Activated T-helper 2 cell treated with anti-CD3 and anti-CD28 coated beads, Interferon-gamma antibody, Interleukin-2, Interleukin-4, amounts not matched to agents 10 μg/mL and 5 μg/mL and 100 μg/mL, durations not matched to agents 14 hours and 24 hours and 36 hours (primary cell): ENCODE results near the gene C19orf25. TPM values are rescaled to one million over a fixed set of nuclear protein-coding genes. Genes with fewer than 3 reads are reported as not detected.

Experiments used
- DNase-seq: peaks from one replicate; pipeline ENCODE4 v3.0.0; 2021; ENCODE audit warnings: low spot score
- H3K27ac Mint-ChIP-seq: one replicate; pipeline ENCODE4 v1.8.0; 2021; ENCODE audit warnings: mixed read lengths
- H3K27me3 Mint-ChIP-seq: one replicate; pipeline ENCODE4 v1.8.0; 2021; ENCODE audit warnings: low read depth, mixed read lengths
- H3K36me3 Mint-ChIP-seq: one replicate; pipeline ENCODE4 v1.8.0; 2021; ENCODE audit warnings: low read depth, mixed read lengths
- H3K4me1 Mint-ChIP-seq: one replicate; pipeline ENCODE4 v1.8.0; 2021; ENCODE audit warnings: low read depth, mixed read lengths
- H3K4me3 Mint-ChIP-seq: one replicate; pipeline ENCODE4 v1.8.0; 2021; ENCODE audit warnings: low read depth, mild to moderate bottlenecking, moderate library complexity, mixed read lengths
- H3K9me3 Mint-ChIP-seq: one replicate; pipeline ENCODE4 v1.8.0; 2021; ENCODE audit warnings: mixed read lengths
- intact Hi-C: fragments of 100-400 bp; cut with micrococcal nuclease; formaldehyde crosslinking; loops from one replicate; pipeline ENCODE4 v1.15.1; 2023
- total RNA-seq: library from RNA; stranded (reverse); gene quantifications from 2 replicates; pipeline ENCODE4 v1.2.3, GENCODE V29; 2022

C19orf25 gene
- total RNA-seq, 1 donor from 2014 or later: 33.0 TPM

DNA sequence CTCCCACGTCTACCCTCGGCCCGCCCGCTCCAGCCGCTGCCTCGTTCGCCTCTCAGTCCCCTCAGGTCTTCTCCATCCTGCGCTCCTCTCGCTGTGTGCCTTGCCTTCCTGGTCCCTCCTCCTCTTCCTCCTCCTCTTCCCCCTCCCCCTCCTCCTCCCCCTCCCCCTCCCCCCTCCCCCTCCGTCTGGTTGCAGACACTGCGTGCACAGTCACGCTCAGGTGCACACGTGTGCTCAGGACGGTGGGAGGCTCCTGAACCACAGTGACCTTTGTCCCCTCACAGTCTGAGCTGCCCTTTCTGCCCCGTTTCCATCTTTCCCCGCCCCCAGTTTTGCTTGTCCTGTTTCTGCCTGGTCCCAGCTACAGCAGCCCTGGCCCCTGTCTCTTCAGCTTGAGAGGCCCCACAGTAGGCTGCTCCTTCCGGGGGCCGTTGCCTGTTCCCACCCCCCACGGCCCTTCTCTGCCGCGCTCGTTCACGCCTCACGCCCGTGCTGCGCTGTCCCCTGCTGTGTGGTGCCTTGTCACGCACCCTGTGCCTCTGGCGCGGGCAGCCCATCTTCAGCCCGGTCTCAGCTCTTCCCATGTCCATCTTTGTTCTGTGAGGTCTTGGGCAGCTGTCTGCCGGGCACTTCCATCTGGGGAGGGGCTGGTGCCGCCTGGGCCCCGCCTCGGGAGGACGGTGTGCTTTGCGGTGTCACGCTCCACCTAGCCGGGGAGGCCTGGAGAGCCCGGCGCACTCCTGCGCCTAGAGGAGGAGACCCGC, 54.6 kb downstream of the C19orf25 start:
- DNase-seq: no peak
- H3K27ac Mint-ChIP-seq: no peak overlapping the region
- no peaks in the 10 kb centered on the region for H3K27me3 Mint-ChIP-seq
- intact Hi-C loops: no loop called here
- H3K4me1 Mint-ChIP-seq: no peaks in the 10 kb centered on the region
- no peak overlapping the region for H3K4me3 Mint-ChIP-seq
- peaks cover 56% of the 10 kb centered on the region for H3K36me3 Mint-ChIP-seq
- no peaks in the 10 kb centered on the region for H3K9me3 Mint-ChIP-seq

DNA sequence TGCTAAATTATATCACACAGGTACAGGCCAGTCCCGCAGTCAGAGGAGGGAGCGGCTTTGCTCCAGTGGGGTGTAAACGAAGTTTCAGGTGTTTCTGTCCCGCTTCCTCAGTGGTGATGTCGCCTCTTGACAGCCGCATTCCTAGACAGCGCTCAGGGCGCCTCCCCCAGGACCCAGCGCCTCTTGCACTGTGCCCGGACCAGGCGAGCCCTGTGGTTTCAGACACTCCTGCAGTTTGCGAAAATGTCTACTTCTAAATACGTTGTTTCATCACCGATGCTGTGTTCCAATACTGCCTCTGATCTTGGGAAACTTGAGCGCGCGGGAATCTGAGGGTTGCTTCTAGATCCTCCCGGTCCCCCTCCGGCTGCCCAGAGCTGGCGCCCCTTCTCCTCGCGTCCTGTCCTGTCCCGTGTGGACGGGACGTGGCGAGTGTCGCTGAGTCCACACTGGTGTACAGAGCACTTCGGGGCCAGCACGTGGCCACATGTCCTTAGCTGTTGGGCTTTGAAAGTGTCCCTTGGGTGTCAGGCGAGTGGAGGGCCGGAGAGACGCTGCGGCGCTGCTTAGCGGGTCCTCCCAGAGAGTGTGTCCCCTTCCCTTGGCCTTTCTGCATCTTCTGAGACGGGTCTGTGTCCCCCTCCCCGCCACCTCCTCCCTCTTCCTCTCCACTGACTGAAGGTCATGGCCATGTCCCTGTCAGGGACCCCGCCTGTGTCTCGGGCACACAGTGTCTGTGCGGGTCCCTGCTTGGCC, 55.4 kb downstream of the C19orf25 start:
- Mint-ChIP-seq H3K27ac (no peak overlapping the region), H3K27me3 (no peaks in the 10 kb centered on the region), H3K36me3 (peaks cover 62% of the 10 kb centered on the region), H3K4me3 (no peak overlapping the region), H3K9me3 (no peaks in the 10 kb centered on the region), H3K4me1 (no peaks in the 10 kb centered on the region)
- intact Hi-C loops: no loop called here
- no peak for DNase-seq

Other genes with a start within 250 kb of the C19orf25 start
- gene CBARP, start 241.2 kb downstream of the C19orf25 start, total RNA-seq: 3.5 and 3.7 TPM in 2 replicates
- gene ATP5F1D, start 237.5 kb downstream of the C19orf25 start, total RNA-seq: 233 and 240 TPM in 2 replicates
- 84.7 and 85.4 TPM in 2 replicates for gene MIDN, start 230.6 kb downstream of the C19orf25 start, total RNA-seq
- gene CIRBP, start 209.9 kb downstream of the C19orf25 start, total RNA-seq: 214 and 226 TPM in 2 replicates
- gene FAM174C, start 203.7 kb downstream of the C19orf25 start, total RNA-seq: 91.7 and 99.4 TPM in 2 replicates
- not detected in 2 replicates for gene EFNA2, start 193.3 kb downstream of the C19orf25 start, total RNA-seq
- gene NDUFS7, start 95.3 kb downstream of the C19orf25 start, total RNA-seq: 88.7 and 104 TPM in 2 replicates
- gene GAMT, start 77.7 kb downstream of the C19orf25 start, total RNA-seq: 30.6 and 33.9 TPM in 2 replicates
- gene DAZAP1, start 71.6 kb downstream of the C19orf25 start, total RNA-seq: 282 and 290 TPM in 2 replicates
- 1,450 and 1,471 TPM in 2 replicates for gene RPS15, start 40.8 kb downstream of the C19orf25 start, total RNA-seq
- 0.07 and 0.21 TPM in 2 replicates for gene APC2, start 29.1 kb downstream of the C19orf25 start, total RNA-seq
- gene PCSK4, start 11.1 kb upstream of the C19orf25 start, total RNA-seq: 2.1 and 2.6 TPM in 2 replicates
- gene REEP6, start 12.0 kb upstream of the C19orf25 start, total RNA-seq: 1.6 and 2.1 TPM in 2 replicates
- 4.9 and 6.4 TPM in 2 replicates for gene ADAMTSL5, start 33.8 kb upstream of the C19orf25 start, total RNA-seq
- not detected in 2 replicates for gene PLK5, start 44.9 kb upstream of the C19orf25 start, total RNA-seq
- 14.9 and 15.4 TPM in 2 replicates for gene MEX3D, start 89.1 kb upstream of the C19orf25 start, total RNA-seq
- gene MBD3, start 113.7 kb upstream of the C19orf25 start, total RNA-seq: 123 and 125 TPM in 2 replicates
- gene UQCR11, start 126.2 kb upstream of the C19orf25 start, total RNA-seq: 163 and 184 TPM in 2 replicates
- 153 and 173 TPM in 2 replicates for gene TCF3, start 173.4 kb upstream of the C19orf25 start, total RNA-seq